Stimulated activated naive B cell treated with anti-CD40 and anti-IgM and Interleukin-4, amounts not matched to agents 10 μg/mL and 1 μg/mL and 100 μg/mL, for 72 hours (primary cell): Measurements from ENCODE around the gene FMN2.

Source experiments
- ATAC-seq, 2 donors: fragments of 150-1000 bp; cut with Tn5 transposase; replicated peaks; 2 replicates each; pipeline ENCODE4 v1.10.0; 2021; ENCODE audit warnings: moderate library complexity in 1 of 2
- DNase-seq: peaks from one replicate; pipeline ENCODE4 v3.0.0; 2021
- H3K27ac Mint-ChIP-seq: one replicate; pipeline ENCODE4 v1.8.0; 2022; ENCODE audit warnings: mild to moderate bottlenecking, mixed read lengths
- H3K27me3 Mint-ChIP-seq, 2 donors: one replicate each; pipeline ENCODE4 v1.8.0; 2022; ENCODE audit warnings: mixed read lengths in 2 of 2
- H3K36me3 Mint-ChIP-seq, 2 donors: one replicate each; pipeline ENCODE4 v1.8.0; 2022; ENCODE audit warnings: mixed read lengths in 2 of 2, mild to moderate bottlenecking in 1 of 2
- H3K4me1 Mint-ChIP-seq, 2 donors: one replicate each; pipeline ENCODE4 v1.8.0; 2022; ENCODE audit warnings: mixed read lengths in 2 of 2, mild to moderate bottlenecking in 1 of 2
- H3K4me3 Mint-ChIP-seq, 2 donors: one replicate each; pipeline ENCODE4 v1.8.0; 2022; ENCODE audit warnings: mild to moderate bottlenecking in 2 of 2, mixed read lengths in 2 of 2, moderate library complexity in 1 of 2
- H3K9me3 Mint-ChIP-seq, 2 donors: one replicate each; pipeline ENCODE4 v1.8.0; 2022; ENCODE audit warnings: mixed read lengths in 2 of 2, mild to moderate bottlenecking in 1 of 2

Gene FMN2

GRCh38 chr1:240107058-240107684 is 15.5 kb downstream of the FMN2 start:
- Mint-ChIP-seq H3K9me3 (peaks cover 0 to 2% of the 10 kb centered on the region in 2 donors), H3K4me1 (no peaks in the 10 kb centered on the region), H3K36me3 (no peaks in the 10 kb centered on the region), H3K27me3 (peaks cover 0 to 5% of the 10 kb centered on the region in 2 donors), H3K27ac (no peak overlapping the region), H3K4me3 (no peak overlapping the region)
- no peak for DNase-seq
- no peak for ATAC-seq

- H3K4me1 Mint-ChIP-seq = no peaks in the 10 kb centered on the region
- H3K36me3 Mint-ChIP-seq = no peaks in the 10 kb centered on the region
- no peak overlapping the region for H3K4me3 Mint-ChIP-seq
- no peak overlapping the region for H3K27ac Mint-ChIP-seq
- peaks cover 0 to 5% of the 10 kb centered on the region in 2 donors for H3K27me3 Mint-ChIP-seq
- peaks cover 0 to 2% of the 10 kb centered on the region in 2 donors for H3K9me3 Mint-ChIP-seq
- ATAC-seq (no peak), DNase-seq (no peak)
Observed at GRCh38 chr1:240109130-240109529, 17.4 kb downstream of the FMN2 start.

GRCh38 chr1:240109920-240110636 is 18.4 kb downstream of the FMN2 start:
- Mint-ChIP-seq H3K27ac (no peak overlapping the region), H3K4me1 (no peaks in the 10 kb centered on the region), H3K27me3 (peaks cover 0 to 5% of the 10 kb centered on the region in 2 donors), H3K4me3 (no peak overlapping the region), H3K9me3 (peaks cover 0 to 2% of the 10 kb centered on the region in 2 donors), H3K36me3 (no peaks in the 10 kb centered on the region)
- ATAC-seq (no peak), DNase-seq (no peak)

GRCh38 chr1:240111558-240111957 is 19.9 kb downstream of the FMN2 start:
- DNase-seq = no peak

GRCh38 chr1:240114222-240114621 is 22.5 kb downstream of the FMN2 start:
- H3K4me1 Mint-ChIP-seq = no peaks in the 10 kb centered on the region
- no peak overlapping the region for H3K27ac Mint-ChIP-seq
- H3K27me3 Mint-ChIP-seq = peaks cover 0 to 5% of the 10 kb centered on the region in 2 donors
- ATAC-seq = no peak
- DNase-seq = no peak
- H3K36me3 Mint-ChIP-seq = no peaks in the 10 kb centered on the region
- no peak overlapping the region for H3K4me3 Mint-ChIP-seq
- H3K9me3 Mint-ChIP-seq = peaks cover 0 to 2% of the 10 kb centered on the region in 2 donors

More at GRCh38 chr1:240111558-240111957, 19.9 kb downstream of the FMN2 start:
- no peaks in the 10 kb centered on the region for H3K36me3 Mint-ChIP-seq
- no peak for ATAC-seq
- peaks cover 0 to 5% of the 10 kb centered on the region in 2 donors for H3K27me3 Mint-ChIP-seq
- H3K27ac Mint-ChIP-seq = no peak overlapping the region
- H3K4me3 Mint-ChIP-seq = no peak overlapping the region
- H3K4me1 Mint-ChIP-seq = no peaks in the 10 kb centered on the region
- peaks cover 0 to 2% of the 10 kb centered on the region in 2 donors for H3K9me3 Mint-ChIP-seq

- ATAC-seq (no peak), DNase-seq (no peak)
- H3K9me3 Mint-ChIP-seq = no peaks in the 10 kb centered on the region
- no peaks in the 10 kb centered on the region for H3K36me3 Mint-ChIP-seq
- H3K4me3 Mint-ChIP-seq = no peak overlapping the region
- H3K27ac Mint-ChIP-seq = no peak overlapping the region
- no peaks in the 10 kb centered on the region for H3K27me3 Mint-ChIP-seq
- no peaks in the 10 kb centered on the region for H3K4me1 Mint-ChIP-seq
Observed at GRCh38 chr1:240115831-240116230, 24.1 kb downstream of the FMN2 start.

GRCh38 chr1:240116831-240117769 is 25.4 kb downstream of the FMN2 start:
- ATAC-seq = no peak
- Mint-ChIP-seq H3K9me3 (no peaks in the 10 kb centered on the region), H3K36me3 (no peaks in the 10 kb centered on the region), H3K27me3 (no peaks in the 10 kb centered on the region), H3K4me1 (no peaks in the 10 kb centered on the region), H3K27ac (no peak overlapping the region), H3K4me3 (no peak overlapping the region)
- no peak for DNase-seq

GRCh38 chr1:240117930-240118329 is 26.2 kb downstream of the FMN2 start:
- Mint-ChIP-seq H3K27ac (no peak overlapping the region), H3K9me3 (no peaks in the 10 kb centered on the region), H3K27me3 (no peaks in the 10 kb centered on the region), H3K4me1 (no peaks in the 10 kb centered on the region), H3K4me3 (no peak overlapping the region), H3K36me3 (no peaks in the 10 kb centered on the region)
- DNase-seq = no peak
- ATAC-seq = no peak

- H3K4me3 Mint-ChIP-seq = no peak overlapping the region
- DNase-seq (no peak), ATAC-seq (no peak)
- H3K4me1 Mint-ChIP-seq = no peaks in the 10 kb centered on the region
- H3K36me3 Mint-ChIP-seq = no peaks in the 10 kb centered on the region
- H3K27me3 Mint-ChIP-seq = no peaks in the 10 kb centered on the region
- peaks cover 0 to 4% of the 10 kb centered on the region in 2 donors for H3K9me3 Mint-ChIP-seq
- no peak overlapping the region for H3K27ac Mint-ChIP-seq
Observed at GRCh38 chr1:240122639-240123613, 31.2 kb downstream of the FMN2 start.

- H3K9me3 Mint-ChIP-seq = peaks cover 0 to 4% of the 10 kb centered on the region in 2 donors
- H3K4me3 Mint-ChIP-seq = no peak overlapping the region
- no peak for ATAC-seq
- no peaks in the 10 kb centered on the region for H3K27me3 Mint-ChIP-seq
- H3K27ac Mint-ChIP-seq = no peak overlapping the region
- H3K36me3 Mint-ChIP-seq = no peaks in the 10 kb centered on the region
- DNase-seq = no peak
- H3K4me1 Mint-ChIP-seq = no peaks in the 10 kb centered on the region
Observed at GRCh38 chr1:240126821-240127220, 35.1 kb downstream of the FMN2 start.

GRCh38 chr1:240128366-240128765 is 36.7 kb downstream of the FMN2 start:
- no peak for ATAC-seq
- H3K9me3 Mint-ChIP-seq = peaks cover 0 to 4% of the 10 kb centered on the region in 2 donors
- H3K36me3 Mint-ChIP-seq = no peaks in the 10 kb centered on the region

GRCh38 chr1:240134113-240134512 is 42.4 kb downstream of the FMN2 start:
- Mint-ChIP-seq H3K9me3 (peaks cover 0 to 1% of the 10 kb centered on the region in 2 donors), H3K4me1 (no peaks in the 10 kb centered on the region), H3K27me3 (no peaks in the 10 kb centered on the region), H3K36me3 (no peaks in the 10 kb centered on the region), H3K27ac (no peak overlapping the region), H3K4me3 (no peak overlapping the region)
- DNase-seq = no peak
- ATAC-seq = no peak

More at GRCh38 chr1:240128366-240128765, 36.7 kb downstream of the FMN2 start:
- Mint-ChIP-seq H3K27ac (no peak overlapping the region), H3K27me3 (no peaks in the 10 kb centered on the region), H3K4me3 (no peak overlapping the region), H3K4me1 (no peaks in the 10 kb centered on the region)
- no peak for DNase-seq

GRCh38 chr1:240134596-240134995 is 42.9 kb downstream of the FMN2 start:
- Mint-ChIP-seq H3K27ac (no peak overlapping the region), H3K9me3 (peaks cover 0 to 1% of the 10 kb centered on the region in 2 donors), H3K4me3 (no peak overlapping the region), H3K27me3 (no peaks in the 10 kb centered on the region), H3K4me1 (no peaks in the 10 kb centered on the region), H3K36me3 (no peaks in the 10 kb centered on the region)
- DNase-seq = no peak
- ATAC-seq = no peak
